NOMO-1 treated with dmso at 0.1 percent for 144 hours (cell line): ENCODE results near the gene JAM3.
"Not testable (repeated sequence)": the region's sequence is repeated elsewhere in the genome, so short reads cannot be mapped to it uniquely, and the experiment has no call there.

Experiments used
- DNase-seq: peaks from one replicate; lab custom pipeline; 2025; ENCODE audit not compliant: unreplicated experiment; lab: John Stamatoyannopoulos, UW

JAM3 gene

DNA sequence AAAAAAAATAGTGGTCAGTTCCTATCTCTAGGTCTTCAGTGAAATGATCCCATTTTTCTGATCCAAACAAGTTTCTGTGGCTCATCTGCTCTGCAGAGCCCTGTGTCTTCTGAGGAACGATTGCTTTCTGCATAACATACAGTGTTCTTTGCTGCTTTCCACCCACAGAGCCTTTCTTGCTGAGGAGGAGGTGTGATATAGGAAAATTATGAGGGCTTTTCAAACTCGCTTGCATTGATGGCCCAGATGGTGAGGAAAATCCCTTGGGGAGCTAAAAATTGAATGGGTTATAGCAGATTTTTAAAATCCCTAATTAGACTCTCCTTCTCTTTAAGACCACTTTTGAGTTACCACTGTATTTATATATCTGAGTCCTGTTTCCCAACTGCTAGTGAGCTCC lies 31.3 kb downstream of the JAM3 start:
- no peak for DNase-seq

- no peak for DNase-seq
These were observed 32.4 kb downstream of the JAM3 start for GRCh38 chr11:134101282-134101681.

DNA sequence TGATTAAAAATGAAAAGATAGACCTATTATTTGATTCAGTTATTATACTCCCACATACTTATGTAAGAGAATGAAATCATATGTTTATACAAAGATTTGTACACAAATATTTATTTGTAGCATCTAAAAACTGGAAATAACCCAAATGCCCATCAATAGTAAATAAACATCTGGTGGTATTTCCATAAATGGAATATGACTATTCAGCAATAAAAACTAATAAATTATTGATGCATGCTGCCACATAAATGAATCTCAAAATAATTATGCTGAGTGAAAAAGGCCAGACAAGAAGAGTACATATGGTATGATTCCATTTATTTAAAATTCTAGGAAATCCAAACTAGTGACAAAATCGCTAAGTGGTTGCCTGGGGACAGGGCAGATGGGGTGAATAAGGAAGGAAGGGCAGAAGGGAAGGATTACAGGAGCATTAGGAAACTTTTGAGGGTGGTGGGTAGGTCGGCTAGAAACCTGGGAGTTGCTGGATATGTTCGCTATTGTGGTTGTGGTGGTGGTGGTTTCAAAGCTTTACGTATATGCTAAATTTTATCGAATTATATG lies 41.5 kb downstream of the JAM3 start:
- no peak for DNase-seq

DNA sequence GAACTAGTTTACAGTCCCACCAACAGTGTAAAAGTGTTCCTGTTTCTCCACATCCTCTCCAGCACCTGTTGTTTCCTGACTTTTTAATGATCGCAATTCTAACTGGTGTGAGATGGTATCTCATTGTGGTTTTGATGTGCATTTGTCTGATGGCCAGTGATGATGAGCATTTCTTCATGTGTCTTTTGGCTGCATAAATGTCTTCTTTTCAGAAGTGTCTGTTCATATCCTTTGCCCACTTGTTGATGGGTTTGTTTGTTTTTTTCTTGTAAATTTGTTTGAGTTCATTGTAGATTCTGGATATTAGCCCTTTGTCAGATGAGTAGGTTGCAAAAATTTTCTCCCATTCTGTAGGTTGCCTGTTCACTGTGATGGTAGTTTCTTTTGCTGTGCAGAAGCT lies 44.9 kb downstream of the JAM3 start:
- DNase-seq, result not testable (repeated sequence)

DNA sequence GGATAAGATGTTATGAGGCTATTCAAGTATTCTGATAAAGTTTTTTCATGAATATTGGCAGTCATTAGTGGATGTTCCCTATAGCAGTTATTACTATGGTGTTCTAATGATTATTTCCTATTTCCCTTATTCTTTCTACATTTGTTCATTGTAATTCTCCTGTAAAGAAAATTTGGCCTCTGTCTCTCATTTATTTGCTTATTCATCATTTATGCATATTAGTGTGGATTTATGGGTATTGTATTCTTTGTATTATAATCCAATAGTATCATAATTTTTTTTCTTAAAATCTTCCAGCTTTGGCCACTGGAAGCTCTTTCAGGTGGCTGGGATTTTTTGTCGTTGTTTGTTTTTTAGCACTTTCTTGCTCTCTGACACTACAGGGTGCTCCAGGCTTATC lies 47.3 kb downstream of the JAM3 start:
- no peak for DNase-seq

DNA sequence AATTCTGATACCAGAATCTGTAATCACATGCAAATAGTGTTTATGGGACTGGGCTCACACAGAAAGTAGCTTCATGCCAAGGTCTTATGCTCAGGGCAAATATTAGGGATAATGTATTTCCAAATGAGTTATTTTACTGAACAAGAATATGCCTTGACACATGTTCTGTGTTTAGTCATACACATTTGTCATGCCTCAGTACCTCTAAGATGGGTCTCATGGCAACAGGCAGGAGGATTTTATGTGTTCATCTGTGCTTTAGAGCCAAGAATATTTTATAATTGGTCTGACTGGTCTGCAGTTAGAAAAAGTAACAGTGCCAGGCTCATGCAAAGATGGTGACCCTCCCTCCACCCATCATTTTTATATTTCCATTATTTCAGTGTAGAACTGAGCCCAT lies 49.1 kb downstream of the JAM3 start:
- DNase-seq, result no peak

DNA sequence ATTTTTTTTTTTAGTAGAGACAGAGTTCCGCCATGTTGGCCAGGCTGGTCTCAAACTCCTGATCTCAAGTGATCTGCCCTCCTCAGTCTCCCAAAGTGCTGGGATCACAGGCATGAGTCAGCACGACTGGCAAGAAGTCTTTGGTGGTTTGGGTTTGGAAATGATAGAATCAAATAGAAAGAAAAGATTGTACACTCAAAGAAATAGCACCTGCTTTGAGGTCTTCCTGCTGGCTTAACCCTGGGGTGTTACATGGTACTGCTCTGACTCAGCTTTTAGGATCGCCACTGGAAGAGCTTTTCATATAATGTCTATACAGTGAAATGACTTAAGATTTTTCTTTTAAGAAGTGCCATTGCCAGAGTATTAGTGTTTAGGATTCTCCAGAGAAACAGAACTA lies 50.2 kb downstream of the JAM3 start:
- no peak for DNase-seq

DNA sequence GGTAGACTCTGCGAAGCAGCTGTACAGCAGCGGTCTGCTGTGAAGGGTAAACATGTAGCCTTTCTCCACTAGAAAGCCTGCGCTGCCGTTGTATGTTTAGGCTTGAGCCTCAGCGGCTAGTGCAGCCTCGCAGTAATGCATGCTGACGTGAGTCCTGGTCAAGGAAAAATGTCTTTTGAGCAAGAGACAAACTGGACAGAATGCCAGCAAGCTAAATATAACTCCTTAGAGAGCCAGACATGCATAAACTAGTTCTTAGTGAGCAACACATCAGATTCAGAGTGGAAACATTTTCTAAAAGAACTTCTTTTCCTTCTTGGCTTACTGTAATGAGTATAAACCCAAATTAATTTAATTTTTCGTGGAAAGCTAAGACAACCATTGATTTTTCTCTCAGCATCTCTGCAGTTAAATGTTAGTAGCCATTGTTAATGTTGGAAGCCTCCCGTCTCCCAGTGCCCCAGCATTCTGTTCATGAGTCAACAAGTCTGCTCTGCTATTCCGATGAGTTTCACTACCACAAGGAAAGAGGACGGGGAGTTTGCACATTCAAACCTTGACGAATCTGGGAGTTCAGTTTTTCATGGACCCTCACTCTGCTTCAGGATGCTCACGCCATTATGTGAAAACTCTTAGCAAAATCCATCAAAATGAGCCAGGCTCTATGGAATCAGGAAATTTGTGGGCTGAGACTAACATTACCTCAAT lies 51.4 kb downstream of the JAM3 start:
- DNase-seq, result no peak

DNA sequence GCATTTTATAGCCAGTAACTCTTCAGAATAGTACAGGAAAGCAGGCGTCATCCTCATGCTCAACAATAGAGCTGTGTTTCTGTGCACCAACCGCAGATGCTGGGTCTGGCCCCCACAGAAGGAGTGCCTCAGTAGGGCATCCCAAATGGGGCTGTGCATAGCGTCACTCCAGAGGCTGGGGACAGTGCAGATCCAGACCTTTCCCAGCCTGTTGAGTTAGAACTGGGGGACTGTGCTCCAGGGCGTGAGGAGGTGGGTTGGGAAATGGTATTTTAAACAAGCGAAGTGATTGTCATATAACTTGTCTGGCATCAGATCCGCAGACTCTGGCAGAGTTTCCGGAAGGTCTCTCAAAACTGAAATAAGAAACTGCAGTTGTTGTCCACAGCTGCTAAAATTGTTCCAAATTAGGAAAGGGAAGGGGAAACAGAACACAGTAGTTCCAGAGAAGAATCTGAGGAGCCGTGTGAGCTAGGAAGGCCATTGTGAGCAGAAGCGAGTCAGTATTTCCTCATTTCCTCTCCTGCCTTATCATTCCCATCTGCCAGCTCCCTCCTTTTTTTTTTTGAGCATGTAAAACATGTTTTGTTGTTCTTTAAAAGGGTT lies 52.2 kb downstream of the JAM3 start:
- no peak for DNase-seq

DNA sequence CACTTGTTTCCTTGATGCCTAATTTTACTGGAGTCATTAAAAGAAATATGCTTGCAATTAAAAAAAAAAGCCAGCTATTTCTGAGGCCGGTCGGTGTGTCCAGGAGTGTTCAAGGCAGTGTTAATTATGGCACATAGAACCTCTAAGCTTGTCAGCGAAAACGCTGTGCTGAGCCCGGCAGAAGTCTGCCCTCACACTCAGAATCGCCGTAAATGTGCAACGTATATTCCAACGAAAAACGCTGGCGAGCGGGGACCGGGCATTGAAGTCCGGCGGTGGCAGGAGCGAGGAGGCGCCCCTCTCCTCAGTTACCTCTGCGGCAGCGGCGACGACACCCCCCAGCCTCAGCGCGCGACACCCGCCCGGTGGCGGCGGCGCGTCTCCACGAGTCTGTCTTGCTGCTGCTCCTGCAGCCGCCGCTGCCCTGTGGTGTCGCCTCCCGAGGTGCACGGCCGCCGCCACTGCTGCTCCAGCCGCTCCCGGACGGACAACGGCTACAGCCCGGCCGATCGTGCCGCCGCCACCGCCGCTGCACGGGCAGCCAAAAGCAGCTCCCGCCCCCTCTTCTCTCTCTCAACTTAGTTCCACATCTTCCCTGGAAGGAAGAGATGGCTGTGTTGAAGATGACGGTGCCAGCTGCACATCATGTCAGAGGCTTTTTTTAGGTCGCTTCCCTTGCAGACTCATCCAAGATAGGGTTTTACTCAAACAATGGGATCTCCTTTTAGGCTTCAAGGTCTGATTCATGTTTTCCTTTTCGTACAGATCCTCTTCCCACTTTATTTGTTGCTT lies 56.0 kb downstream of the JAM3 start:
- DNase-seq, result no peak

DNA sequence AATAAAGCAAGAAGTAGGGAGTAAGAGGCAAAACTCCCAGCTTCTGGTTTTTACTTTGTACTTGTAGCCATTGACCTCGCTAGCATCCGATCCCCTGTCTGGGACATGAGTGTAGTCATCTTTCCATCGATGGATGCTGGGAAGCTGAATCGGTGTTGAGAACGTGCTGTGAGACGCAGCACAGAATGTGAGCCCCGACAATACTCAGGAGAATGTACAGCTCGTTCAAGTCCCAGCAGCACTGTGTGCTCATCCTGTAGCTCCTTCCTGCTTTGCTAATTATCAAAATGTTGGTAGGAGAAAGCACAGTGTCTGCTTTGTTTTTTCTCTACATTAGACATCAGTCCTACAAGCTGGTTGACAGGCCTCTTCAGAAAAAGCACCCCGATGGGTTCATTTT lies 56.6 kb downstream of the JAM3 start:
- no peak for DNase-seq

- no peak for DNase-seq
These were observed 57.4 kb downstream of the JAM3 start for GRCh38 chr11:134126217-134126822.

DNA sequence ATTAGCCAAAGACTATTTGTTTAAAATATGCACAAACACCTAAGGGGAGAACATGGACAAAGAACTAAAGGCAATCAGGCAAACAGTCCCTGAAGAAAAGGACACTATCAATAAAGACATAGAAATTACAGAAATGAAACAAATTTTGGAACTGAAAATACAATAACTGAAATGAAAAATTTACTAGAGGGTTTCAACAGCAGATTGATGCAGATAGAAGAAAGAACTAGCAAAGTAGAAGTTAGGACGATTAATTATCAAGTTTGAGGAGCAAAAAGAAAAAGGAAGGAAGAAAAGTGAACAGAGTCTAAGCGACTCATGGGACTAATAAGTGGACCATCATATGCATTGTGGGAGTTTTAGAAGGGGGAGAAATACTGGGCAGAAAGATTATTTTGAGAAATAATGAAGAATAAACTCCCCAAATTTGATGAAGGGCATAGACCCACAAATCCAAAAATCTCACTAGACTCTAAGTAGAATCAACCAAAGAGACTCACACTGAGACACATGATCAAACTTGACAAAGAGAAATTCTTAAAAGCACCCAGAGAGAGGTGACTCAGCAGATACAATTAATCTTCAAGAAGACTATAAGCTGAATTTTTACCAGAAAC lies 62.9 kb downstream of the JAM3 start:
- no peak for DNase-seq

DNA sequence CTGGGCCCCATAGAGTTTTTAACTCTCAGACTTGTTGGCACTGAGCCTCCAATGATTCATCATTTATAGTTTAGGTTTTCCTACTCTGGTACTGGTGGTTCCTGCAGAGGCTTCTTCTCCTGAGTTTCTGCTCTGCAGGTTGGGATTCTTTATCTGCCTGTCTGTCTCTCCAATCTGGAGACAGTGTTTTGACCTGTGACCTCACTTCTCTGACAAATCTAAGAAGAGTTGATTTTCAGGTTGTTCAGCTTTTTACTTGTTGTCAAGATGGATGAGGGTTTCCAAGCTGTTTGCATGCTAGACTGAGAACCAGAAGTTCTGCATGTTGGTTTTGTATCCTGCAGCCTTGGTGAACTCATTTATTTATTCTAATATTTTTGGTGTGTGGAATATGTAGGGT lies 63.9 kb downstream of the JAM3 start:
- DNase-seq, result no peak

GRCh38 chr11:134134167-134134566 lies 65.3 kb downstream of the JAM3 start:
- no peak for DNase-seq

DNA sequence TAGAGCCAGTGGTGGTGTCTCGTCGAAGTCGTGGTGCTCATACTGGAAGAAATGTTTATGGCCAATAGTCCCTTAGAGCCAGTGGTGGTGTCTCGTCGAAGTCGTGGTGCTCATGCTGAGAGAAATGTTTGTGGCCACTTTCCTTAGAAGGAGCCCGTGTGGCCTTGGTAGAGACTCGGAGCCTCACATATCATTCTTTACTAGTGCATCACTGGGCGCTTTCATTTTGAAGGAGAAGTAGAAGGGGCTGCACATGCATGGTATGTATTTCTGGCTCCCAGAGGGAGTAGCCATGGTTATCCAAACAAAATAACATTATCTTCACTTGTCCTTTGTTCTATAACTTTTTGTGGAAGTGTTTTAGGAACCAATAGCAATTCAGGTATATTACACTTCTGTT lies 69.5 kb downstream of the JAM3 start:
- no peak for DNase-seq

- no peak for DNase-seq
These were observed 70.5 kb downstream of the JAM3 start for GRCh38 chr11:134139303-134139872.

GRCh38 chr11:134139873-134140331 lies 71.0 kb downstream of the JAM3 start:
- no peak for DNase-seq

DNA sequence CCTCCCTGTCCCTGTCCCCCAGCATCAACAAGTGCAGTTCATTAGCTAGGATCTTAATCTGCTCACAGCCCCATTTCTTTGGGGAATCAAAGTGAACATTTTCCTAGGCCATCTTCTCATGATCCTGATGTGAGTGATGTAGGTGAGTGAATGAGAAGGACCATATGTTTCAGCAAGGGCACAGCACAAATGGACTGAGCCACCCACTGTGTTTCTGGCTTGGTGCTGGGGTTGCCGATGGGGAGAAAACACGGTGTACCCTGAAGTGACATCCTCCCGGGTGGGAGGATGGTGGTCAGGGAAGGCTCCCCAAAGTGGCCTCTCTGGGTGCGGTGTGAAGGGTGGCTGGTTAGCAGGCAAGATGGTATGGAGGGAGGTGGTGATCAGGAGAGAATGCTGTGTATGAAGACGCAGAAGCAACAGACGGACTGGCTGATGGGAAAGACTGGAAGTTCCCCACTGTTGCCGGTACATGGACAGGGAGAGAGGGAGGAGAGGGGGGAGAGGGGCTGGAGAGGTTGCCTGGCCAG lies 72.2 kb downstream of the JAM3 start:
- no peak for DNase-seq

DNA sequence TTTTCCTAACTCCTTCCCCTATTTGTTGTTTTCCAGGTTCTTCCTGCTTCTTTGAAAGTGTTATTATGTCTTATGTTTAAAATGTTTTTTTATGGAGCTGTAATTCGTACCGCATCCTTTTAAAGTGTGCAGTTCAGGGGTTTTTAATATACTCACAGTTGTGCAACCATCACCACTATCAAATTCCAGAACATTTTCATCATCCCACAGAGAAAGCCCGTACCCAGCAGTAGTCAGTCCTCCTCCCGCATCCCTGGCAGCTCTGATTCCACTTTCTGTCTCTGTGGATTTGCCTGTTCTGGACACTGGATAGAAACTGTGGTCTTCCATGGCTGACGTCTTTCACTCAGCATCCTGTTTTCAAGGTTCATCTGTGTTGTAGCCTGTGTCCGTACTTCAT lies 73.7 kb downstream of the JAM3 start:
- DNase-seq, result no peak
